HEK293T (cell line): ENCODE measurements around the gene TMEM117.

Source experiments
- CTCF ChIA-PET: fragments of 350-600 bp; formaldehyde crosslinking; extraction: SDS; loops from one replicate; lab custom pipeline; 2021; ENCODE audit warnings: antibody characterized with exemption, inconsistent platforms; lab: Yijun Ruan, JAX
- POLR2A ChIA-PET: fragments of 350-600 bp; formaldehyde crosslinking; extraction: SDS; loops from one replicate; lab custom pipeline; 2020; ENCODE audit warnings: antibody characterized with exemption, inconsistent platforms; lab: Yijun Ruan, JAX
- DNase-seq: peaks from one replicate; pipeline ENCODE4 v3.0.0; 2012; ENCODE audit warnings: mixed read lengths; ENCODE audit errors: extremely low spot score
- ARNT ChIP-seq: fragments of 450-650 bp; IDR thresholded peaks from 2 replicates; pipeline ENCODE4 v1.6.1; 2017; ENCODE audit warnings: mild to moderate bottlenecking
- BHLHE40 ChIP-seq: fragments of 450-650 bp; IDR thresholded peaks from 2 replicates; pipeline ENCODE4 v1.6.1; 2016; ENCODE audit warnings: mild to moderate bottlenecking, moderate library complexity, borderline replicate concordance
- CTBP1 ChIP-seq: fragments of 450-650 bp; IDR thresholded peaks from 2 replicates; pipeline ENCODE4 v1.6.1; 2016; ENCODE audit warnings: borderline replicate concordance
- ELF4 ChIP-seq: fragments of 450-650 bp; IDR thresholded peaks from 2 replicates; pipeline ENCODE4 v1.6.1; 2017; ENCODE audit warnings: antibody characterized with exemption
- FOXA1 ChIP-seq: fragments of 450-650 bp; IDR thresholded peaks from 2 replicates; pipeline ENCODE4 v1.6.1; 2016; ENCODE audit warnings: mild to moderate bottlenecking
- FOXK2 ChIP-seq: fragments of 450-650 bp; IDR thresholded peaks from 2 replicates; pipeline ENCODE4 v1.6.1; 2016; ENCODE audit warnings: mild to moderate bottlenecking
- FOXM1 ChIP-seq: fragments of 450-650 bp; IDR thresholded peaks from 2 replicates; pipeline ENCODE4 v1.6.1; 2017; ENCODE audit warnings: mild to moderate bottlenecking, borderline replicate concordance
- HDGF ChIP-seq: fragments of 450-650 bp; IDR thresholded peaks from 2 replicates; pipeline ENCODE4 v1.6.1; 2017; ENCODE audit warnings: antibody characterized with exemption, borderline replicate concordance
- L3MBTL2 ChIP-seq: fragments of 450-650 bp; conservative IDR thresholded peaks from 2 replicates; pipeline ENCODE4 v1.6.1; 2016; ENCODE audit warnings: mild to moderate bottlenecking
- LEF1 ChIP-seq: fragments of 450-650 bp; IDR thresholded peaks from 2 replicates; pipeline ENCODE4 v1.6.1; 2017; ENCODE audit warnings: mild to moderate bottlenecking, borderline replicate concordance
- NFRKB ChIP-seq: fragments of 450-650 bp; IDR thresholded peaks from 2 replicates; pipeline ENCODE4 v1.6.1; 2016; ENCODE audit warnings: mild to moderate bottlenecking, moderate library complexity
- SP1 ChIP-seq: fragments of 450-650 bp; IDR thresholded peaks from 2 replicates; pipeline ENCODE4 v1.6.1; 2017
- SUZ12 ChIP-seq: fragments of 450-650 bp; IDR thresholded peaks from 2 replicates; pipeline ENCODE4 v1.6.1; 2016; ENCODE audit warnings: mild to moderate bottlenecking
- TARDBP ChIP-seq: fragments of 450-650 bp; IDR thresholded peaks from 2 replicates; pipeline ENCODE4 v1.6.1; 2016
- ZNF384 ChIP-seq: fragments of 450-650 bp; IDR thresholded peaks from 2 replicates; pipeline ENCODE4 v1.6.1; 2016
- TF ChIP-seq, protein P1 (sequence below): fragments of 450-650 bp; IDR thresholded peaks from 2 replicates; pipeline ENCODE4 v1.6.1; 2016

The TMEM117 gene

DNA sequence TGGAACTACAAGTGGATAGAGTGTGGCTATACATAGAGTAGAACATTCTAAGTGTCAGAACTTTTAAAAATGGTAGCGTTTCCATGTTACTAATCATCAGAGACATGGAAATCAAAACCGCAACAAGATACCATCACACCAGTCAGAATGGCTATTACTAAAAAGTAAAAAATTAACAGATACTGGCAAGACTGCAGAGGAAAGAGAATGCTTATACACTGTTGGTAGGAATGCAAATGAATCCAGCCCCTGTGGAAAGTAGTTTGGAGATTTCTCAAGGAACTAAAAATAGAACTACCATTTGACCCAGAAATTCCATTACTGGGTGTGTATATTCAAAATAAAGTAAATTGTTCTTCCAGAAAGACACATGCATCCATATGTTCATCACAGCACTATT, 521.6 kb downstream of the TMEM117 start:
- DNase-seq: no peak
- POLR2A ChIA-PET: no interaction called here
- CTCF ChIA-PET: no interaction called here
- TF ChIP-seq LEF1 (no peak), FOXK2 (no peak), FOXA1 (no peak), CTBP1 (no peak), BHLHE40 (no peak), SUZ12 (no peak), ARNT (no peak), FOXM1 (no peak), L3MBTL2 (no peak), ZNF384 (no peak), SP1 (no peak), NFRKB (no peak), TARDBP (no peak)

DNA sequence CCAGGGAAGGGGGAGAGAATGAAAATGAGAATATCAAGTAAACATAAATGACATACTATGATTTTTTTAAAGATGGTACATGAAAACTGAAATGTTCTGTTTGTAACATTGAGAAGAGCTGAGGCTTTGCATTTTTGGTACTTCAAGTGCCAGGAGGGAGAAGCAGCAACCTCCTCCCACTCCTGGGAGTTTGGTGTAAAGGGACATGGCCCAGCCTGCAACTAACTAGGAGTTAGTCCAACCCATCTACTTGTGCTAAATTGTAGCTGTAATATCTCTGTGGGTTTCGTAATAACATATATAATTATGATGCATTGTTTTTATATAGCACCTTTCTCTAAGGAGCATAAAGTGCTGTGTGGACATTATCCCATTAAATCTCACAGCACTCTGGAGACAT, 522.8 kb downstream of the TMEM117 start:
- DNase-seq: no peak
- no peak for TF ChIP-seq LEF1
- CTCF ChIA-PET: no interaction called here
- POLR2A ChIA-PET: no interaction called here

DNA sequence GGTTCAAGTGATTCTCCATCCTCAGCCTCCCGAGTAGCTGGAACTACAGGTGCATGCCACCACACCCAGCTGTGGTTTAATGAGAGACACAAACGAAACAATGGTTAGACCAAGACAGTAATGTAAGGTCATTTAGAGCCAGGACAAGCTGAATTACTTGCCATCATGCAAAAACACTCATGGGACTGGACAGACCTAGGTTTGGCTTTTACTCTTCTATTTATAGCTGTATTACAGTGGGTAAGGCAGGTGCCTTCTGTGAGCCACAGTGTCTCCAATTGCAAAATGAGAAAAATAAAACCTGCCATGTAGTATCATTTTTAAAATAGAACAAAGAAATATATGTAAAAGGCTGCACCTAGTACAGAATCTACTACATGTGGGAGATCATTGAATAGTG, 527.1 kb downstream of the TMEM117 start:
- TF ChIP-seq TARDBP: no peak
- TF ChIP-seq HDGF: no peak
- no peak for TF ChIP-seq NFRKB
- TF ChIP-seq ZNF384: no peak
- no peak for TF ChIP-seq FOXA1
- no peak for TF ChIP-seq FOXK2
- TF ChIP-seq ELF4: no peak
- CTCF ChIA-PET: no interaction called here
- POLR2A ChIA-PET: no interaction called here
- no peak for DNase-seq

DNA sequence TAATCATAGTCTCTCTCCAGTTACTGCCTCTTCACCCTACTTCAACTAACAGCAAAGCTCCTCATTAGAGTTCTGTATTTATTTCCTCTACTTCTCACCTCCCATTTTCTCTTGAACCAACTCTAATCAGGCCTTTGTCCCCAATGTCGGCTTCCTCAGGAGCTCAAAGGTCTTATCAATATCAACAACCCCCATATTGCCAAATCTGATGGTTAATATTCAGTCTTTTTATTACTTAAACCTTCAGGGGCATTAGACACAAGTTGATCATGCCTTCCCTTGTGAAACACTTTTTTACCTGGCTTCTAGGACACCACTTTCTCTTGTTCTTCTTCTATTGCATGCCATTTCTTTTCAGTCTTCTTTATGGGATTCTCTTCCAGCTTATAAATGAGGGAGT, 531.3 kb downstream of the TMEM117 start:
- no peak for TF ChIP-seq FOXA1
- no peak for TF ChIP-seq BHLHE40
- no peak for TF ChIP-seq FOXK2
- no peak for TF ChIP-seq SUZ12
- no peak for TF ChIP-seq LEF1
- no peak for TF ChIP-seq NFRKB
- no peak for TF ChIP-seq SP1
- TF ChIP-seq HDGF: no peak
- no peak for TF ChIP-seq TARDBP
- no peak for TF ChIP-seq L3MBTL2
- TF ChIP-seq CTBP1: no peak
- no peak for DNase-seq
- ChIA-PET POLR2A (no interaction called here), CTCF (no interaction called here)

DNA sequence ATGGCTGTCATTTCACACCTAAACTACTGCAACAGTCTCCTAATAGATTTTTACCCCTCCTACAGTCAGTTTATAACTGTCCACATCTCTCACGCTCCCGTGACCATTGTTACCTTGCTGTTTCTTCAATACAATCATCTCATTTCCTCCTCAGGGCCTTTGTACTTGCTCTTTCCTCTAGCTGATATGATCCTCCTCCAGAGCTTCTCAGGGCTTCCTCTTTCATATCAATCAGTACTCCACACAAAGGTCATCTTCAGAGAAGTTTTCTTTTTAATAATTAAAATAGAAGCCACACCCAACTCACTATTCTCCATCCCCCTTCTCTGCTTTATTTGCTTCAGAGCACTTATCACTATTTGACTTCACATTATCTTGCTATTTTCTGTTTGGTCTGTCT, 532.0 kb downstream of the TMEM117 start:
- no peak for TF ChIP-seq FOXK2
- no peak for TF ChIP-seq L3MBTL2
- TF ChIP-seq, protein P1, sequence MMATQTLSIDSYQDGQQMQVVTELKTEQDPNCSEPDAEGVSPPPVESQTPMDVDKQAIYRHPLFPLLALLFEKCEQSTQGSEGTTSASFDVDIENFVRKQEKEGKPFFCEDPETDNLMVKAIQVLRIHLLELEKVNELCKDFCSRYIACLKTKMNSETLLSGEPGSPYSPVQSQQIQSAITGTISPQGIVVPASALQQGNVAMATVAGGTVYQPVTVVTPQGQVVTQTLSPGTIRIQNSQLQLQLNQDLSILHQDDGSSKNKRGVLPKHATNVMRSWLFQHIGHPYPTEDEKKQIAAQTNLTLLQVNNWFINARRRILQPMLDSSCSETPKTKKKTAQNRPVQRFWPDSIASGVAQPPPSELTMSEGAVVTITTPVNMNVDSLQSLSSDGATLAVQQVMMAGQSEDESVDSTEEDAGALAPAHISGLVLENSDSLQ: no peak
- TF ChIP-seq SP1: no peak
- TF ChIP-seq BHLHE40: no peak
- TF ChIP-seq HDGF: no peak
- no peak for TF ChIP-seq CTBP1
- TF ChIP-seq FOXM1: no peak
- TF ChIP-seq ARNT: no peak
- DNase-seq: no peak
- CTCF ChIA-PET: no interaction called here
- POLR2A ChIA-PET: no interaction called here

DNA sequence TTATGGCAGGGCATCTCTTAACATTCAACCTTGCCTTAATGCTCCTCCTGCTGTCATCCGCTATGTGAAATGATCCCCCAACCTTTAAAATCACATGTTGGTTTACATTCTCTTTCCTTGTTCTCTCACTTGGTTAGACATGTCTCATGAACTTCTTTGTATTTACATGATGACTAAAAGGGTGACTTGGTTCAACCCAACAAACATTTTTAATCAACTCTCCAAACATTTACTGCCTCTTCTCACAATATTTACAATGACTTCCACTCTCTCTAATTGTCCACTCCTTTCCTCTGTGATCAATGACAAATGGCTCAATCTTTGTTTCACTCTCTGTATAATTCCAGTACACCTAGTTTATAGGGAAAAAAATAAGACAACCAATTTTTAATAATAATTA, 534.1 kb downstream of the TMEM117 start:
- no peak for DNase-seq
- TF ChIP-seq LEF1 (no peak), SUZ12 (no peak), L3MBTL2 (no peak), NFRKB (no peak), SP1 (no peak), ARNT (no peak)
- TF ChIP-seq, protein P1: no peak
- ChIA-PET CTCF (no interaction called here), POLR2A (no interaction called here)

DNA sequence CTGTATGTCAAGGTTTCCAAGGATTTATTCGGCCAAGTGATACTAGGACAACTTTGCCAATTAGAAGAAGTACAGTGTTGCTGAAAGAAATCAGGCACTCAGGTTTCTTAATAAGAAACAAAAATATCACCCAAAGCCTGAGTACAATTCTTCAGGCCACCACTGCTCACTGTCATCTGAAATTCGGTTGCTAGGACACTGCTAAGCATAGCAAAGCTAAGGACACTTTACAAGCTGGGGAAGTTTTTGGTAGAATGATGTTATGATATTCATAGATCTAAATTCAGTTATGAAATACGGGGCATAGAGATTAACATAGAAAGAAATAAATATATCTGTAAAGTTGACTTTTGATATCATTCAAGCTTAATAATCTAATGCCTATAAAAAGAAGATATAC, 535.1 kb downstream of the TMEM117 start:
- TF ChIP-seq TARDBP (no peak), FOXA1 (no peak), LEF1 (no peak), L3MBTL2 (no peak), ZNF384 (no peak), BHLHE40 (no peak), CTBP1 (no peak), HDGF (no peak), FOXM1 (no peak), ARNT (no peak), NFRKB (no peak), ELF4 (no peak), SUZ12 (no peak), SP1 (no peak)
- TF ChIP-seq, protein P1: no peak
- CTCF ChIA-PET: no interaction called here
- POLR2A ChIA-PET: no interaction called here
- DNase-seq: no peak
